ENCODE measurements around the gene PKP4. TPM values are rescaled to one million over a fixed set of nuclear protein-coding genes. Genes with fewer than 3 reads are reported as not detected.

PKP4 gene
- total and polyA plus RNA-seq, 2 donors (not counting 1 experiment from before 2014, with no cell fraction given) = 2.0 to 13.3 TPM

DNA sequence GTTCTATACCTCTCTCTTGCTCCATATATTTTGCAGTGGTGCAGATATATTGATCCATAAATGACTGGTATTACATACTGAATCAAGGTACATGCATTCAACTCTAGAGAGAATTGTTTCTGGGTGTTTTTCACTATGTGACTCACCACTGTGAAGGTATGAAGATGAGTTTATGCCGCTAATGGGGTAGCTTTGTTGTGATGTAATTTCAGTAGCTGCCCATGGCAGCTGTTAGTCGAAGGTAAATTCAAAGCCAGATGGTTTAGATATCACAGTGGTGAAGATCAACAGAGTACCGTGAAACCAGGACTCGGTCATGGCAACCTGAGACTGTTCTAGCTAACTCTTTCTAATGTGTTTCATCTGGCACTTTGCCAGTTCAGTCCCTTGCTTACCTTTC is 50.4 kb downstream of the PKP4 start:
- DNase-seq (no peak), ATAC-seq (ENCODE audit: low read depth) (no peak)
- Histone ChIP-seq H3K36me3 (replicated peaks in 1 of 2; ENCODE audit: control extremely low read depth in 1 of 2, control insufficient read depth in 1 of 2, extremely low read depth in 1 of 2, insufficient read depth in 2 of 2, low read length in 1 of 2) (no peaks in the 10 kb centered on the region), H3K79me2 (ENCODE audit: control insufficient read depth, insufficient read depth, low read length) (no peaks in the 10 kb centered on the region), H4K20me1 (ENCODE audit: control insufficient read depth, insufficient read depth, low read length, poor library complexity, severe bottlenecking) (no peaks in the 10 kb centered on the region), H3K27me3 (replicated peaks in 1 of 4; ENCODE audit: control extremely low read depth in 1 of 4, control insufficient read depth in 3 of 4, insufficient read depth in 4 of 4, low read length in 3 of 4) (no peaks in the 10 kb centered on the region), H3K4me3 (ENCODE audit: control extremely low read depth in 1 of 5, extremely low read depth in 1 of 5, insufficient read depth in 1 of 5, low read depth in 2 of 5, low read length in 4 of 5) (no peak overlapping the region), H3K4me1 (ENCODE audit: control insufficient read depth in 2 of 2, insufficient read depth in 2 of 2, low read length in 2 of 2) (no peaks in the 10 kb centered on the region), H3K4me2 (replicated peaks; ENCODE audit: low read depth, low read length, poor library complexity, severe bottlenecking) (no peak overlapping the region), H3K9me3 (ENCODE audit: control extremely low read depth in 1 of 3, control insufficient read depth in 2 of 3, insufficient read depth in 1 of 3, low read length in 2 of 3) (no peaks in the 10 kb centered on the region), H3K9ac (ENCODE audit: low read length) (no peak overlapping the region), H2AFZ (ENCODE audit: insufficient read depth, low read depth, low read length, poor library complexity, severe bottlenecking) (no peak overlapping the region), H3K27ac (ENCODE audit: low read length in 2 of 2) (no peak overlapping the region)
- CTCF ChIA-PET = no interaction called here
- Mint-ChIP-seq H3K4me1 (no peaks in the 10 kb centered on the region), H3K9me3 (ENCODE audit: insufficient read depth) (no peaks in the 10 kb centered on the region), H3K4me3 (no peak overlapping the region), H3K27me3 (no peaks in the 10 kb centered on the region), H3K27ac (no peak overlapping the region)
- POLR2A ChIA-PET = no interaction called here
- 71% methylated on average over 4 of the region's 4 CpGs for WGBS (ENCODE audit: insufficient coverage)
- TF ChIP-seq CTCF (IDR thresholded peaks at IDR 0.05) = no peak
- no peak for TF ChIP-seq EZH2 (IDR thresholded peaks at IDR 0.05; ENCODE audit: borderline replicate concordance, insufficient read depth, low read depth, low read length, poor library complexity, severe bottlenecking)
- intact Hi-C loops (cut with micrococcal nuclease) = no loop called here

GRCh38 chr2:158507679-158508078 is 50.9 kb downstream of the PKP4 start:
- no peaks in the 10 kb centered on the region for H3K36me3 ChIP-seq (replicated peaks in 1 of 2; ENCODE audit: control extremely low read depth in 1 of 2, control insufficient read depth in 1 of 2, extremely low read depth in 1 of 2, insufficient read depth in 2 of 2, low read length in 1 of 2)
- H4K20me1 ChIP-seq (ENCODE audit: control insufficient read depth, insufficient read depth, low read length, poor library complexity, severe bottlenecking) = no peaks in the 10 kb centered on the region
- intact Hi-C loops (cut with micrococcal nuclease) = no loop called here
- no peaks in the 10 kb centered on the region for H3K79me2 ChIP-seq (ENCODE audit: control insufficient read depth, insufficient read depth, low read length)
- ChIA-PET CTCF (no interaction called here), POLR2A (no interaction called here)
- Mint-ChIP-seq H3K4me1 (no peaks in the 10 kb centered on the region), H3K4me3 (no peak overlapping the region), H3K27me3 (no peaks in the 10 kb centered on the region), H3K27ac (no peak overlapping the region), H3K9me3 (ENCODE audit: insufficient read depth) (no peaks in the 10 kb centered on the region)
- no CpG with 5 or more reads among the region's 2 CpGs for WGBS (ENCODE audit: insufficient coverage)
- DNase-seq (no peak), ATAC-seq (ENCODE audit: low read depth) (no peak)
- TF ChIP-seq CTCF (IDR thresholded peaks at IDR 0.05) (no peak), EZH2 (IDR thresholded peaks at IDR 0.05; ENCODE audit: borderline replicate concordance, insufficient read depth, low read depth, low read length, poor library complexity, severe bottlenecking) (no peak)
- H3K4me2 ChIP-seq (replicated peaks; ENCODE audit: low read depth, low read length, poor library complexity, severe bottlenecking) = no peak overlapping the region
- no peaks in the 10 kb centered on the region for H3K27me3 ChIP-seq (replicated peaks in 1 of 4; ENCODE audit: control extremely low read depth in 1 of 4, control insufficient read depth in 3 of 4, insufficient read depth in 4 of 4, low read length in 3 of 4)
- H3K4me3 ChIP-seq (ENCODE audit: control extremely low read depth in 1 of 5, extremely low read depth in 1 of 5, insufficient read depth in 1 of 5, low read depth in 2 of 5, low read length in 4 of 5) = no peak overlapping the region
- no peak overlapping the region for H3K9ac ChIP-seq (ENCODE audit: low read length)
- no peak overlapping the region for H2AFZ ChIP-seq (ENCODE audit: insufficient read depth, low read depth, low read length, poor library complexity, severe bottlenecking)
- no peaks in the 10 kb centered on the region for H3K4me1 ChIP-seq (ENCODE audit: control insufficient read depth in 2 of 2, insufficient read depth in 2 of 2, low read length in 2 of 2)
- H3K9me3 ChIP-seq (ENCODE audit: control extremely low read depth in 1 of 3, control insufficient read depth in 2 of 3, insufficient read depth in 1 of 3, low read length in 2 of 3) = no peaks in the 10 kb centered on the region
- no peak overlapping the region for H3K27ac ChIP-seq (ENCODE audit: low read length in 2 of 2)
